Upper lobe of left lung (tissue), 4 donors: Measurements from ENCODE around the gene INO80E.
A peak's percentile ranks its signal among the peaks of the same experiment; 100 is the strongest.

ENCODE experiments used
- EP300 ChIP-seq, 4 donors: sonication (generic); formaldehyde crosslinking; IDR thresholded peaks; one replicate each; pipeline ENCODE4 v1.5.1; 2017; ENCODE audit warnings: antibody characterized with exemption in 4 of 4, control low read depth in 2 of 4
- POLR2A ChIP-seq, 4 donors: fragments of 450-650 bp; IDR thresholded peaks; one replicate each; pipeline ENCODE4 v1.5.1; 2016 to 2017; ENCODE audit warnings: antibody characterized with exemption in 4 of 4, mild to moderate bottlenecking in 2 of 4
- POLR2AphosphoS5 ChIP-seq, 2 donors: sonication (generic); formaldehyde crosslinking; IDR thresholded peaks; one replicate each; pipeline ENCODE4 v1.5.1; 2017; ENCODE audit warnings: antibody characterized with exemption in 2 of 2
- TF ChIP-seq, protein P1 (sequence below), 6 experiments: fragments of 450-650 bp in 4 of 6; fragments of 200-600 bp in 2 of 6; sonication (generic) in 2 of 6; IDR thresholded peaks; one replicate each; pipeline ENCODE4 v1.5.1; 2016 to 2019; ENCODE audit warnings: antibody characterized with exemption in 6 of 6

DNA sequence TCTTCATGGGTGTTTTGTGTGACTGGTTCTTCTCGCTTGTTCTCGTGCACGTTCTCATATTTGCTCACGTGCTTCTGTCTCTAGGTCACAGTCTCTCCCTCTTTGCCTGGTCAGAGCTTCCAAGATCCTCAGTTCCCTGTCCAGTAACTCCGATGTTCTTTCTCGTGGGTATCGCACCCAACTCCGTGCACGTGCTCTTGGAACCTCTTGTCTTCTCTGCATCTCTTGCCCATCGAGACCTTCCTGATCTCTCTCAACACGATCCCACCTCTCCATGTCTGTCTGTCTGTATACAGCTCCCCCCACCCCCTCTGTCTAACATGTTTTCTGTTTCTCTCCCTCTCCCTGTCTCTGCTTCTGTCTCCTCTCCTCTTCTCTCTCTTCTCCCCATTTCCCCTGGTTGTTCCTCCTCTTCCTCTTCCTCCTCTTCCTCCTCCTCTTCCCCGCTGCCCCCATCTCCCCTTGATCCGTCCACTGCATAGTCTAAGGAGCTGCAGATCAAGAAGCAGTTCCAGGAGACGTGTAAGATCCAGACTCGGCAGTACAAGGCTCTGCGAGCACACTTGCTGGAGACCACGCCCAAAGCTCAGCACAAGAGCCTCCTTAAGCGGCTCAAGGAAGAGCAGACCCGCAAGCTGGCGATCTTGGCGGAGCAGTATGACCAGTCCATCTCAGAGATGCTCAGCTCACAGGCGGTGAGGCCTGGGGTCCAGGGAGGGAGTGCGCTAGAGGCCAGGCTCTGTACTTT is 6.8 kb upstream of the INO80E start:
- TF ChIP-seq, protein P1, sequence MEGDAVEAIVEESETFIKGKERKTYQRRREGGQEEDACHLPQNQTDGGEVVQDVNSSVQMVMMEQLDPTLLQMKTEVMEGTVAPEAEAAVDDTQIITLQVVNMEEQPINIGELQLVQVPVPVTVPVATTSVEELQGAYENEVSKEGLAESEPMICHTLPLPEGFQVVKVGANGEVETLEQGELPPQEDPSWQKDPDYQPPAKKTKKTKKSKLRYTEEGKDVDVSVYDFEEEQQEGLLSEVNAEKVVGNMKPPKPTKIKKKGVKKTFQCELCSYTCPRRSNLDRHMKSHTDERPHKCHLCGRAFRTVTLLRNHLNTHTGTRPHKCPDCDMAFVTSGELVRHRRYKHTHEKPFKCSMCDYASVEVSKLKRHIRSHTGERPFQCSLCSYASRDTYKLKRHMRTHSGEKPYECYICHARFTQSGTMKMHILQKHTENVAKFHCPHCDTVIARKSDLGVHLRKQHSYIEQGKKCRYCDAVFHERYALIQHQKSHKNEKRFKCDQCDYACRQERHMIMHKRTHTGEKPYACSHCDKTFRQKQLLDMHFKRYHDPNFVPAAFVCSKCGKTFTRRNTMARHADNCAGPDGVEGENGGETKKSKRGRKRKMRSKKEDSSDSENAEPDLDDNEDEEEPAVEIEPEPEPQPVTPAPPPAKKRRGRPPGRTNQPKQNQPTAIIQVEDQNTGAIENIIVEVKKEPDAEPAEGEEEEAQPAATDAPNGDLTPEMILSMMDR (IDR thresholded peaks at IDR 0.05), result no peak
- TF ChIP-seq POLR2A (IDR thresholded peaks at IDR 0.05) (peak in 1 of 4 donors; percentile 56), EP300 (IDR thresholded peaks at IDR 0.05) (no peak), POLR2AphosphoS5 (IDR thresholded peaks at IDR 0.05) (peak in 1 of 2 donors; percentile 22)
